B cell (primary cell): ENCODE measurements around the gene ITGAE. TPM values are rescaled to one million over a fixed set of nuclear protein-coding genes. Genes with fewer than 3 reads are reported as not detected.

Source experiments
- ATAC-seq: fragments of 200-7000 bp; cut with Tn5 transposase; one replicate; pipeline ENCODE4 v1.10.0; 2021; ENCODE audit warnings: low read depth, mild to moderate bottlenecking, moderate number of reproducible peaks, moderate library complexity
- CTCF ChIA-PET: fragments of 350-600 bp; sonication (Branson Sonifier 250); formaldehyde crosslinking; loops from one replicate; lab custom pipeline; 2021; ENCODE audit warnings: antibody characterized with exemption, inconsistent platforms; lab: Charles Lee
- POLR2A ChIA-PET: fragments of 350-600 bp; sonication (Branson Sonifier 250); formaldehyde crosslinking; loops from one replicate; lab custom pipeline; 2021; ENCODE audit warnings: antibody characterized with exemption; lab: Charles Lee
- DNase-seq: peaks from one replicate; pipeline ENCODE4 v3.0.0; 2013
- H2AFZ ChIP-seq: 2 replicates; pipeline ENCODE4 v1.6.1; 2012; ENCODE audit warnings: mild to moderate bottlenecking, low read depth, low read length; ENCODE audit not compliant: insufficient read depth, poor library complexity, severe bottlenecking
- H3K27ac ChIP-seq, 2 donors: 1 replicate in 1 of 2; 2 replicates in 1 of 2; pipeline ENCODE4 v1.5.1; 2012 to 2013; ENCODE audit warnings: low read length in 2 of 2, mild to moderate bottlenecking in 2 of 2, moderate library complexity in 1 of 2
- H3K27me3 ChIP-seq, 4 experiments: fragments of 200-600 bp in 1 of 4; sonication (generic) in 1 of 4; replicated peaks in 1 of 4; 1 replicate in 2 of 4; 2 replicates in 2 of 4; pipeline versions ENCODE4 v1.6.1 to v1.7.0; 2013 to 2016; ENCODE audit warnings: low read length in 3 of 4, mild to moderate bottlenecking in 2 of 4, mixed read lengths in 1 of 4, moderate library complexity in 1 of 4; ENCODE audit not compliant: insufficient read depth in 4 of 4, control insufficient read depth in 3 of 4; ENCODE audit errors: control extremely low read depth in 1 of 4
- H3K36me3 ChIP-seq, 2 experiments: replicated peaks in 1 of 2; 1 replicate in 1 of 2; 2 replicates in 1 of 2; pipeline versions ENCODE4 v1.6.1 to v1.7.1; 2013; ENCODE audit warnings: low read length in 1 of 2; ENCODE audit not compliant: insufficient read depth in 2 of 2, control insufficient read depth in 1 of 2; ENCODE audit errors: control extremely low read depth in 1 of 2, extremely low read depth in 1 of 2
- H3K4me1 ChIP-seq, 2 donors: fragments of 200-600 bp in 1 of 2; sonication (generic) in 1 of 2; 1 replicate in 1 of 2; 2 replicates in 1 of 2; pipeline versions ENCODE4 v1.5.1 to v1.6.1; 2013 to 2017; ENCODE audit warnings: low read length in 2 of 2; ENCODE audit not compliant: control insufficient read depth in 2 of 2, insufficient read depth in 2 of 2
- H3K4me2 ChIP-seq: replicated peaks from 2 replicates; pipeline ENCODE3; 2012; ENCODE audit warnings: mild to moderate bottlenecking, low read depth, low read length; ENCODE audit not compliant: poor library complexity, severe bottlenecking
- H3K4me3 ChIP-seq, 5 experiments: fragments of 200-600 bp in 1 of 5; sonication (generic) in 1 of 5; 1 replicate in 3 of 5; 2 replicates in 2 of 5; pipeline versions ENCODE4 v1.5.1 to v1.7.0; 2011 to 2016; ENCODE audit warnings: low read length in 4 of 5, mild to moderate bottlenecking in 4 of 5, low read depth in 2 of 5, control low read depth in 1 of 5, moderate library complexity in 1 of 5; ENCODE audit not compliant: insufficient read depth in 1 of 5; ENCODE audit errors: control extremely low read depth in 1 of 5, extremely low read depth in 1 of 5
- H3K79me2 ChIP-seq: fragments of 200-600 bp; sonication (generic); one replicate; pipeline ENCODE4 v1.6.0; 2016; ENCODE audit warnings: low read length; ENCODE audit not compliant: control insufficient read depth, insufficient read depth
- H3K9ac ChIP-seq: fragments of 200-600 bp; sonication (generic); 2 replicates; pipeline ENCODE4 v1.6.1; 2017; ENCODE audit warnings: mild to moderate bottlenecking, low read length, moderate library complexity
- H3K9me3 ChIP-seq, 3 donors: one replicate each; pipeline versions ENCODE4 v1.6.1 to v1.7.1; 2013; ENCODE audit warnings: low read length in 2 of 3; ENCODE audit not compliant: control insufficient read depth in 2 of 3, insufficient read depth in 1 of 3; ENCODE audit errors: control extremely low read depth in 1 of 3
- H4K20me1 ChIP-seq: 2 replicates; pipeline ENCODE4 v1.6.0; 2012; ENCODE audit warnings: mild to moderate bottlenecking, low read length; ENCODE audit not compliant: insufficient read depth, control insufficient read depth, poor library complexity, severe bottlenecking
- H3K27ac Mint-ChIP-seq: one replicate; pipeline ENCODE4 v1.8.0; 2021; ENCODE audit warnings: mixed read lengths
- H3K27me3 Mint-ChIP-seq: one replicate; pipeline ENCODE4 v1.8.0; 2021; ENCODE audit warnings: mixed read lengths
- H3K4me1 Mint-ChIP-seq: one replicate; pipeline ENCODE4 v1.8.0; 2021; ENCODE audit warnings: mixed read lengths
- H3K4me3 Mint-ChIP-seq: one replicate; pipeline ENCODE4 v1.8.0; 2021; ENCODE audit warnings: mixed read lengths
- H3K9me3 Mint-ChIP-seq: one replicate; pipeline ENCODE4 v1.8.0; 2022; ENCODE audit warnings: mixed read lengths; ENCODE audit not compliant: insufficient read depth
- EZH2 ChIP-seq: IDR thresholded peaks from 2 replicates; pipeline ENCODE4 v1.6.1; 2012; ENCODE audit warnings: borderline replicate concordance, low read depth, mild to moderate bottlenecking, moderate library complexity, low read length; ENCODE audit not compliant: insufficient read depth, poor library complexity, severe bottlenecking
- WGBS: methylation state at CpG from one replicate; pipeline ENCODE4 v1.1.5; 2013; ENCODE audit warnings: missing lambda C conversion rate; ENCODE audit not compliant: insufficient coverage; 5-methylcytosine and 5-hydroxymethylcytosine counted together
- intact Hi-C: fragments of 100-400 bp; cut with micrococcal nuclease; formaldehyde crosslinking; loops from one replicate; pipeline ENCODE4 v1.10.0; 2022
- polyA plus RNA-seq: library from polyadenylated mRNA; depleted of rRNA; stranded (reverse); fragments of >200 nt; gene quantifications from 2 replicates; pipeline ENCODE4 v1.2.3, GENCODE V29; 2012
- total RNA-seq, 2 donors: library from RNA; stranded (reverse); fragments of 120-200 nt in 1 of 2; gene quantifications; 1 replicate in 1 of 2; 2 replicates in 1 of 2; pipeline versions ENCODE4 v1.2.3 to v1.2.4, GENCODE V29; 2013 to 2022
- TF ChIP-seq, protein P1 (sequence below): fragments of 200-600 bp; IDR thresholded peaks from one replicate; pipeline ENCODE4 v1.8.0; 2022; ENCODE audit warnings: antibody characterized with exemption, mild to moderate bottlenecking

Gene ITGAE
- total and polyA plus RNA-seq, 2 donors (not counting 1 experiment from before 2014, with no cell fraction given) = 48.2 to 95.6 TPM

DNA sequence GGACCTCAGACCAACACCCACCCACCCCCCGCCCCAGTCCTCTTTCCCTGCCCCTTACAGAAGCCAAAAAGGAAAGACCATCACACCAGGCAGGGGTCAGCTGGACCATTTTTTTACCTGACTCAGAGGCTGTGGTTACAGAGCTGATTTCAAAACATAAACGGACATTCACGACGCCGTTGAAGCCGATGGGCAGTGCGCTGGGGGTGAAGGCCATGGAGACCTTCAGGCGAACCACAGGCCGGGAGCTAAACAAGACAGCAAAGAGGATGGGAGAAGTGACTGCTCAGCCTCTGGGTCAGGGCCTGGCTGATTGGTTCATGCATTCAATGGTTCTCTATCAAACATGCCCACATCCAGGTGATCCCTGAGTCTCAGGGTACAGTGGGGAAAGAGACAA is 53.2 kb downstream of the ITGAE start:
- no peaks in the 10 kb centered on the region for H3K27me3 Mint-ChIP-seq
- Histone ChIP-seq H3K4me2 (no peak overlapping the region), H3K27ac (no peak overlapping the region), H3K4me3 (no peak overlapping the region), H3K4me1 (peaks cover 0 to 17% of the 10 kb centered on the region in 2 donors), H3K9me3 (no peaks in the 10 kb centered on the region), H3K36me3 (no peaks in the 10 kb centered on the region), H4K20me1 (no peaks in the 10 kb centered on the region), H3K9ac (no peak overlapping the region), H2AFZ (no peak overlapping the region), H3K27me3 (no peaks in the 10 kb centered on the region), H3K79me2 (no peaks in the 10 kb centered on the region)
- no peaks in the 10 kb centered on the region for H3K9me3 Mint-ChIP-seq
- no peak overlapping the region for H3K4me3 Mint-ChIP-seq
- intact Hi-C loops = no loop called here
- ATAC-seq = no peak
- CTCF ChIA-PET = interaction anchor here (1.1 to 3.6 kb wide), 4 partner anchors 9 to 98 kb away, joined by 5 to 21 read pairs (median 6); partner anchors contain the start of gene NCBP3
- H3K27ac Mint-ChIP-seq = no peak overlapping the region
- TF ChIP-seq, protein P1, sequence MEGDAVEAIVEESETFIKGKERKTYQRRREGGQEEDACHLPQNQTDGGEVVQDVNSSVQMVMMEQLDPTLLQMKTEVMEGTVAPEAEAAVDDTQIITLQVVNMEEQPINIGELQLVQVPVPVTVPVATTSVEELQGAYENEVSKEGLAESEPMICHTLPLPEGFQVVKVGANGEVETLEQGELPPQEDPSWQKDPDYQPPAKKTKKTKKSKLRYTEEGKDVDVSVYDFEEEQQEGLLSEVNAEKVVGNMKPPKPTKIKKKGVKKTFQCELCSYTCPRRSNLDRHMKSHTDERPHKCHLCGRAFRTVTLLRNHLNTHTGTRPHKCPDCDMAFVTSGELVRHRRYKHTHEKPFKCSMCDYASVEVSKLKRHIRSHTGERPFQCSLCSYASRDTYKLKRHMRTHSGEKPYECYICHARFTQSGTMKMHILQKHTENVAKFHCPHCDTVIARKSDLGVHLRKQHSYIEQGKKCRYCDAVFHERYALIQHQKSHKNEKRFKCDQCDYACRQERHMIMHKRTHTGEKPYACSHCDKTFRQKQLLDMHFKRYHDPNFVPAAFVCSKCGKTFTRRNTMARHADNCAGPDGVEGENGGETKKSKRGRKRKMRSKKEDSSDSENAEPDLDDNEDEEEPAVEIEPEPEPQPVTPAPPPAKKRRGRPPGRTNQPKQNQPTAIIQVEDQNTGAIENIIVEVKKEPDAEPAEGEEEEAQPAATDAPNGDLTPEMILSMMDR = no peak
- no peak for TF ChIP-seq EZH2
- 96% methylated on average over 9 of the region's 9 CpGs for WGBS
- POLR2A ChIA-PET = no interaction called here
- DNase-seq = no peak
- H3K4me1 Mint-ChIP-seq = peaks cover 23% of the 10 kb centered on the region

DNA sequence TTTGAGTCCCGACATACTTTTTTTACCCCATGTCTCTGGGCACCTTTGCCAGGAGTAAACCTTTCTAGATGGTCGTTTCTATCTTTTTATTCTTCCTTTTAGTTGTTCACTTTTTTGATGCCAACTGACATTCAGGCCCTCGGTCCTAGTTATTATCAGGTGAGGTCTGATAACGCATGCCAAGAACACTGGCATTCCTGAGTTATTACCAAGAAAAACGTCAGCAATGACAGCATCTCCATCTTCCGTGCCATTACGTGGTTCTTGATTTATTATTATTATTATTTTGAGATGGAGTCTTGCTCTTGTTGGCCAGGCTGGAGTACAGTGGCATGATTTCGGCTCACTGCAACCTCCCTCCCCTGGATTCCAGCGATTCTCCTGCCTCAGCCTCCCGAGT is 55.9 kb downstream of the ITGAE start:
- no peak overlapping the region for H3K4me3 Mint-ChIP-seq
- Histone ChIP-seq H2AFZ (no peak overlapping the region), H3K36me3 (no peaks in the 10 kb centered on the region), H3K4me2 (no peak overlapping the region), H4K20me1 (no peaks in the 10 kb centered on the region), H3K27ac (no peak overlapping the region), H3K9ac (no peak overlapping the region), H3K79me2 (no peaks in the 10 kb centered on the region), H3K27me3 (no peaks in the 10 kb centered on the region), H3K4me3 (no peak overlapping the region), H3K4me1 (peaks cover 7 to 14% of the 10 kb centered on the region in 2 donors), H3K9me3 (peaks cover 0 to 9% (median 0%) of the 10 kb centered on the region in 3 donors)
- no peak overlapping the region for H3K27ac Mint-ChIP-seq
- ATAC-seq (no peak), DNase-seq (no peak)
- TF ChIP-seq, protein P1 = no peak
- TF ChIP-seq EZH2 = no peak
- ChIA-PET POLR2A (no interaction called here), CTCF (interaction anchor here (3.6 kb wide), 1 partner anchor 7 kb away, joined by 21 read pairs; no protein-coding TSS in a partner anchor)
- H3K4me1 Mint-ChIP-seq = peaks cover 20% of the 10 kb centered on the region
- H3K27me3 Mint-ChIP-seq = no peaks in the 10 kb centered on the region
- no peaks in the 10 kb centered on the region for H3K9me3 Mint-ChIP-seq
- WGBS = 94% methylated on average over 6 of the region's 10 CpGs
- intact Hi-C loops = no loop called here
